22Rv1 (cell line): ENCODE results near the gene EHMT1.

ENCODE experiments used
- H3K27ac ChIP-seq: fragments of 450-650 bp; 2 replicates; pipeline ENCODE4 v1.5.1; 2017
- ZFX ChIP-seq: fragments of 450-650 bp; IDR thresholded peaks from 2 replicates; pipeline ENCODE4 v1.6.1; 2017; ENCODE audit warnings: antibody characterized with exemption, borderline replicate concordance
- TF ChIP-seq, protein P1 (sequence below): fragments of 450-650 bp; IDR thresholded peaks from 2 replicates; pipeline ENCODE4 v1.5.1; 2017; ENCODE audit warnings: mild to moderate bottlenecking

Gene EHMT1

DNA sequence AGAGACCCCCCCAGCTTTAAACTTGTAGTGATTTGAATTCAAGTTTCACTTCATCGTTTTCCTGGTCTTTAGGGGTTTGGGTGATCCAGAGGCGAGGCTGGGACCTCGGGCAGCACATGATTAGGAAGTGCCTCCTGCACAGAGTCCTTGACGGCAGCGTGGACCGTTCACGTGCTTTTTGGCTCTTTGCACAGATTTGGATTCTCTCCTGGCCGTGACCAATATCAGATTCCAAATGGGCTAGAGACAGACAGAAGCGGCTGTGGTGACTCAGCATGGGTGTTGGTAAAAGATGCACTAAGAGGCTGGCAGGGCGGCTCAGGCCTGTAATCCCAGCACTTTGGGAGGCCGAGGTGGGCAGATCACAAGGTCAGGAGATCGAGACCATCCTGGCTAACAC, 141.6 kb downstream of the EHMT1 start:
- TF ChIP-seq, protein P1, sequence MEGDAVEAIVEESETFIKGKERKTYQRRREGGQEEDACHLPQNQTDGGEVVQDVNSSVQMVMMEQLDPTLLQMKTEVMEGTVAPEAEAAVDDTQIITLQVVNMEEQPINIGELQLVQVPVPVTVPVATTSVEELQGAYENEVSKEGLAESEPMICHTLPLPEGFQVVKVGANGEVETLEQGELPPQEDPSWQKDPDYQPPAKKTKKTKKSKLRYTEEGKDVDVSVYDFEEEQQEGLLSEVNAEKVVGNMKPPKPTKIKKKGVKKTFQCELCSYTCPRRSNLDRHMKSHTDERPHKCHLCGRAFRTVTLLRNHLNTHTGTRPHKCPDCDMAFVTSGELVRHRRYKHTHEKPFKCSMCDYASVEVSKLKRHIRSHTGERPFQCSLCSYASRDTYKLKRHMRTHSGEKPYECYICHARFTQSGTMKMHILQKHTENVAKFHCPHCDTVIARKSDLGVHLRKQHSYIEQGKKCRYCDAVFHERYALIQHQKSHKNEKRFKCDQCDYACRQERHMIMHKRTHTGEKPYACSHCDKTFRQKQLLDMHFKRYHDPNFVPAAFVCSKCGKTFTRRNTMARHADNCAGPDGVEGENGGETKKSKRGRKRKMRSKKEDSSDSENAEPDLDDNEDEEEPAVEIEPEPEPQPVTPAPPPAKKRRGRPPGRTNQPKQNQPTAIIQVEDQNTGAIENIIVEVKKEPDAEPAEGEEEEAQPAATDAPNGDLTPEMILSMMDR = no peak
- TF ChIP-seq ZFX = no peak
- H3K27ac ChIP-seq = no peak overlapping the region

- TF ChIP-seq ZFX = no peak
- TF ChIP-seq, protein P1 = no peak
- H3K27ac ChIP-seq = no peak overlapping the region
Observed at GRCh38 chr9:137761032-137761431, 142.2 kb downstream of the EHMT1 start.

GRCh38 chr9:137761793-137762192, 143.0 kb downstream of the EHMT1 start:
- TF ChIP-seq ZFX = no peak
- TF ChIP-seq, protein P1 = no peak

DNA sequence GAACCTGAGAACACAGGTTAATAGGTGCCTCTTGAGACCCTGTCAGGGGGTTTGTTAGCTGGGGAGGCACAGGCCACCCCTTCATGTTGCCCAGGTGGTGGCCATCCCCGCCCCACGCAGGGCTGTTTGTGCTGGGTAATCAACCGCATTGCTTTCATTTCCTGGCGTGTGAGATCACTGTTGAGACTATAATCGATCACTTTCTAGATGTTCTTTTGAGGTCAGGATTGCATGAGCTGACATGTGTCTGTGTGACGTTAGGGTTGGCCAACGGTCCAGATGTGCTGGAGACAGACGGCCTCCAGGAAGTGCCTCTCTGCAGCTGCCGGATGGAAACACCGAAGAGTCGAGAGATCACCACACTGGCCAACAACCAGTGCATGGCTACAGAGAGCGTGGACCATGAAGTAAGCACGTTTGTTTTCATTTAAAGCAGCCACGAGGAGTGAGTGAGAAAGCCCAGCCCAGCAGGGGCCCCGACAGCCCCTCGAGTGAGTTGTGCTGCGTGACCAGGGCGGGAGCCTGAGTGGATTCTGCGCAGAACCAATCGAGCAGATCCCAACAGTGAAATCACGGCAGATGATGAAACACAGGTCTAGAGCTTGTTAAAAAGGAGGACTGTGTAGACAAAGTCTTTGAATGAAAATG, 143.7 kb downstream of the EHMT1 start:
- H3K27ac ChIP-seq = no peak overlapping the region
- no peak for TF ChIP-seq ZFX
- TF ChIP-seq, protein P1 = no peak

More at GRCh38 chr9:137761793-137762192, 143.0 kb downstream of the EHMT1 start:
- no peak overlapping the region for H3K27ac ChIP-seq

DNA sequence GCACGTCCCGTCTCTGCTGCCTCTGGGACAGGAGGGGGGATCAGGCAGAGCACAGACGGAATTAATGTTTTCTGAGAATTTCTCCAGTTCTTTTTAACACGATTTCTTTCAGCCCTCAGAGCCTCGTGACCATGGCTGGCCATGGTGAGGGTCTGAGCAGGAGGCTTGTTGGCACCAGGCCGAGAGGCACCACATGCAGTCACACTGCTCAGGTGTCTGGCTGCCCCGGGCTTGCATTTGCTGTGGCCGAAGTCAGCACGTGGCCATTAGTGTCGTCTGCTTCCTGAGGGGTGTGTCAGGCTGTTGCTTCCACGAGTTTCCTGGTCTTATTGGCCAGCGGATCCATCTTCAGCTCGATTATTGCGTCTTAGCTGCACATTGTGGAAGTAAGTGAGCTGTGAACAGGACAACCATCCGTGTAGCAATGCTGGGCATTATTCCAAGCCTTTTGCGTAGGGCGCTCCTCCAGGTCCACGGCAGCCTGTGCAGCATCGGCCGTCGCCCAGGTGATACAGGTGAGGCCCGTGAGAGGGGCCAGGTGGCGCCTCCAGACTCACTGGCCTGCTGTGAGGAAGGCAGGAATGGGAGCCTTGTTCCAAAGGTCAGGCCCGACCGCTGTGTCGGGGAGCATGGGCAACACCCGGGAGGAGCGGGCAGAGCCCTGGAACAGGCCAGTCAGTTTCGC, 144.6 kb downstream of the EHMT1 start:
- TF ChIP-seq, protein P1 = no peak
- TF ChIP-seq ZFX = no peak
- no peak overlapping the region for H3K27ac ChIP-seq

DNA sequence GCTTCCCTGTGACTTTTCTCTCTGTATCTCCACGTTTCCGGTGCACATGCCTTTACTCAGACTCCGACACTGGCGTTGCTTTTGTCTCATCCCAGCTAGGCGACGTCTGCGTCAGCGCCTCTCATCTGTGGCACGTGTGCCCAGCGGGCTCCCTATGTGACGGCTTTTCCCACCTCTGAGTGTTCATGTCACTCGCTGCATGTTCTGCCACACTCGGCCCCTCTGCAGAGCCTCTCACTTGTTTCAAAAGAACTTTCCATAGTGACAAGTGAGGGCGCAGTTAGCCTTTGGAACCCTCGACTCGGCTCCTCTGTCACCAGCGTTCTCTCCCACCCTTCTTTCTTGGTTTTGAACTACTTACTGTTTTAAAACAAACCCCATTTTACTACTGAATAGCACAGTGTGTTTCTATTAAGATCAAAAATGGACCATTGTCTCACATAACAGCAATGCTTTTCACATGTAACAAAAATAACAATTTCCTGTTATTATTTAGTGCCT, 145.4 kb downstream of the EHMT1 start:
- no peak for TF ChIP-seq ZFX
- TF ChIP-seq, protein P1 = no peak
- no peak overlapping the region for H3K27ac ChIP-seq

GRCh38 chr9:137764981-137765380, 146.2 kb downstream of the EHMT1 start:
- TF ChIP-seq, protein P1 = no peak
- no peak for TF ChIP-seq ZFX

More at GRCh38 chr9:137764981-137765380, 146.2 kb downstream of the EHMT1 start:
- H3K27ac ChIP-seq = no peak overlapping the region
